GM18861 (cell line): ENCODE results near the gene ADARB2.
"Not testable (repeated sequence)": the region's sequence is repeated elsewhere in the genome, so short reads cannot be mapped to it uniquely, and the experiment has no call there.

ENCODE experiments used
- ATAC-seq: cut with Tn5 transposase; IDR thresholded peaks from one replicate; pipeline ENCODE4 v1.9.1; 2021; ENCODE audit not compliant: unreplicated experiment

The ADARB2 gene

DNA sequence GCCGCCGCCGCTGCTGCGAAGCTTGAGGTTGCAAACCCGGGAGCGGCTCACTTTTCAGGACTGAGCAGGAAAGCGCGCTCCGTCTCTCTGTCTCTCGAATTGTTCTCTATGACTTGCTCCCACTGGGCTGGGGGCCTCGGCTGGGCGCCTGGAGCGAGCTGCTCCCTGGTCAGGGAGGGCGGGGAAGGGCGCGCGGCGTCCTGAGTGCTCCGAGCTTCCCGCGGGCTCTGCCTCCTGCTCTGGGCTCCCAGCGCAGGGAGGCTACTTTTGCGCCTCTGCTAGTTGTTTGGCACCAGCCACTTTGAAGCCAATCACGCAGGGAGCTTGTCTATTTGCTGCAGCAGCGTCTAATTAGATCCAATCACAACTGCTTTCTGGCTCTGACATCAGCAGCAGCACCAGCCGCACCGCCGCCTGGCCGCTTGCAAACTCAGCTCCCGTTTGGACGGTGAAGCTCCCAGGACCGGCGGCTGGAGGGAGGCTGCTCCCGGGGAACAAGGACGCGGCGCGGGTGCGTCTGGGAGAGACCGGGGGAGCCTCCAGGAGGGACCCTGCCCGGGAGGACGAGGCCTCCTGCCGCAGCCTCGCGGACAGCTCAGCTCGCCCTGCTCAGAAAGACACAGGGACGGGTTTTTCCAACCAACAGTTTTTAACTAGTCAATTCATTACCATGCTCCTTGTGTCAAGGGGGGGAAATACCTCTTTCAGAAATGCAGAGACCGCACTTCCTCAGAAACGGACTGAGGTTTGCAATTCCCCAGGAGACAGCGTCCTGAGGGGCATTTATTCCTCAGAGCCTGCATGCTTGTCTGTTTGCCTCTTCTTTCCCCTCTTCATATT is at the start of gene ADARB2:
Gene ADARB2 (minus strand): TSS at position 304 of the 840 bp plus-strand sequence.
- ATAC-seq, result peak; percentile 78

DNA sequence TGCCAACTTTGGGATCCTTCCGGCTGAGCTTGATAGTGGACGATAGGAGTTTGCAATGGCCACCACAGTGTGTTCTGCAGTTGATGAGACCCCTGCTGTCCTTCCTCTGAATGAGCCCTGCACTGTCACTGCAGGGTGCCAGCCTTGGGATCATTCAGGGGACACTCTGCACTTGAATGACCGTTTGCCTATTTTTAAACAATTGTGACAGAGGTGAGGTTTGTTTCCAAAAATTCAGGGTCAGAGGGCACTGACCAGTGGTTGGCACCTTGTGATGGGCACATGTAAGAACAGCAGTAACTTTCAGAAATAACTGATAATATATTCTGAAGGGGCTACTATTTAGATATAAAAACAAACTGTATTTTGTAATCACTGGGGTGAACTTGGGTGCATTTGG is 48.5 kb upstream of the ADARB2 start:
- no peak for ATAC-seq

GRCh38 chr10:1782841-1783240 is 45.5 kb upstream of the ADARB2 start:
- ATAC-seq, result no peak

DNA sequence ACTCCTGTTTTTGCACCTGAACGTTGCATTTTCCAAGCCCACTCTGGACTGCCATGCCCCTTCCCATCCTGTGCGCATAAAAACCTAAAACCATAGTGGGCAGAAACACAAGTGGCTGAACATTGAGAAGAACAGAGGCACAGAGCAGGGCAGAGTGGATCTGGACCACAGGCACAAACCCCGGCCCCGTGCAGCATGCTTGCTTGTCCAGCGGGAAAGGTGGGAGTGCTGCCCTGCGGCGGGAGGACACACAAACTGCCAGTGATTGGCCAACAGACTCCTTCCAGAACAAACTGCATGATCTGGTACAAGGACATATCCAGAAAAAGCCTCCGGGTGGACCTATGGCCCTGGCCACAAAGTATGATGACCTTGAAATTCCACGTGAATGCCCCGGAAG is 42.5 kb upstream of the ADARB2 start:
- ATAC-seq, result no peak

GRCh38 chr10:1778375-1778969 is 41.1 kb upstream of the ADARB2 start:
- ATAC-seq, result no peak

GRCh38 chr10:1776127-1776662 is 38.9 kb upstream of the ADARB2 start:
- ATAC-seq, result no peak

- no peak for ATAC-seq
Measured at GRCh38 chr10:1774796-1775195, 37.5 kb upstream of the ADARB2 start.

GRCh38 chr10:1773204-1773603 is 35.9 kb upstream of the ADARB2 start:
- not testable (repeated sequence) for ATAC-seq

DNA sequence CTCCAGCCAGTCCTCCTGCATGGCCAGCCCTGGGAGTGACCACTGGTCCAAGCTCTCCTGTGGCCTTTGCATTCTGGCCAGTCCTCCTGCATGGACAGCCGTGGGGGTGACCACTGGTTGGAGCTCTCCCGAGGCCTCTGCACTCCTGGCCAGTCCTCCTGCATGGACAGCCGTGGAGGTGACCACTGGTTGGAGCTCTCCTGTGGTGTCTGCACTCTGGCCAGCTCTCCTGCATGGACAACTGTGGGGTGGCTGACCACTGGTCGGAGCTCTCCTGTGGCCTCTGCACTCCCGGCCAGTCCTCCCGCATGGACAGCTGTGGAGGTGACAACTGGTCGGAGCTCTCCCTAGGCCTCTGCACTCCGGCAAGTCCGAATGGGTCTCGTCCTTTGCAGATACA is 28.7 kb upstream of the ADARB2 start:
- no peak for ATAC-seq

- ATAC-seq, result no peak
Measured at GRCh38 chr10:1762076-1762475, 24.8 kb upstream of the ADARB2 start.

GRCh38 chr10:1754506-1755153 is 17.3 kb upstream of the ADARB2 start:
- no peak for ATAC-seq

GRCh38 chr10:1752153-1752552 is 14.8 kb upstream of the ADARB2 start:
- ATAC-seq, result no peak

GRCh38 chr10:1747590-1748157 is 10.3 kb upstream of the ADARB2 start:
- ATAC-seq, result no peak

DNA sequence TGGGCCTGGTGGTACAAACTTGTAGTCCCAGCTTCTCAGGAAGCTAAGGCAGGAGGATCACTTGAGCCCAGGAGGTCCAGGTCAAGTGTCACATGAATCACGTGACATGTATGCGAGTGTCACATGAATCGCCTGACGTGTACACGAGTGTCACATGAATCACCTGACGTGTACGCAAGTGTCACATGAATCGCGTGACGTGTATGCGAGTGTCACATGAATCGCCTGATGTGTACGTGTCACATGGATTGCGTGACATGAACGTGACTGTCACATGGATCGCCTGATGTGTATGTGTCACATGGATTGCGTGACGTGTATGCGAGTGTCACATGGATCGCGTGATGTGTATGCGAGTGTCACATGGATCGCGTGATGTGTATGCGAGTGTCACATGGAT is 9.5 kb upstream of the ADARB2 start:
- ATAC-seq, result no peak

- no peak for ATAC-seq
Measured at GRCh38 chr10:1745780-1746456, 8.6 kb upstream of the ADARB2 start.

DNA sequence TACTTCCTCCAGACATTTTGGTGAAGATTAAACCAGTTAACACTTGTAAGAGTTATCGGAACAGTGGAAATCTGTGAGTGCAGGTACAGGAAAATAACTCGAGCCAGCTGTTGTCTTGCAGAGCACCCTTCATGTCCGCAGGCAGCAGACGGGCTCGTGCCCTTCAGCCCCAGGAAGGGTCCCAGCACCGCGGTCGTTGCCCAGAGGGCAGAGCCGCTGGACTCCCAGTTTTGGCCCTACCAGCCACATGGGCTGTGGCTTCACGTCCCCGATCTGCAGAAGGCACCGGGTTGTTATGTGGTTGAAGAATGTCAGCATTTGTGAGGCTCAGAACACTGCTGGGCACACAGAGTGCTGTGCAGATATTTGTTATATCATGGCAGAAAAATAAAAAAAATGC is 7.2 kb upstream of the ADARB2 start:
- ATAC-seq, result no peak

DNA sequence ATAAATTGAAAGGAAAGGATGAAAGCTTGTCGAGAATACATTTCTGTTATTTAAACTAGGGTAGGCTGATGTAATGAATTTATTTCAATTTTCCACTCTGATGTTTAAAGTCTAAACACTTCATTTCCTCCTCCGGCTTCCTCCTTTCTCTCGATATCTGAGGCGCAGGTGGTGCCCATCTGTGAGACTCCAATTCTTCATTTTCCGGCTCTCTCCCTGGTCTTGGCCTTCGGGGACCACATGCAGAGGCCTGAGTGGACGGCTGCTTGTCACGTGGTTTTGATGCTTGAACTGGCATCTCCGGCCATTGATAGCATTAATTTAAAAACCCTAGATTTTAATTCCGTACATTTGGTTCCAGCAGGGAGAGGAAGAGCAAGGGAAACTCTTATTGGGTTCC is 5.8 kb upstream of the ADARB2 start:
- no peak for ATAC-seq

DNA sequence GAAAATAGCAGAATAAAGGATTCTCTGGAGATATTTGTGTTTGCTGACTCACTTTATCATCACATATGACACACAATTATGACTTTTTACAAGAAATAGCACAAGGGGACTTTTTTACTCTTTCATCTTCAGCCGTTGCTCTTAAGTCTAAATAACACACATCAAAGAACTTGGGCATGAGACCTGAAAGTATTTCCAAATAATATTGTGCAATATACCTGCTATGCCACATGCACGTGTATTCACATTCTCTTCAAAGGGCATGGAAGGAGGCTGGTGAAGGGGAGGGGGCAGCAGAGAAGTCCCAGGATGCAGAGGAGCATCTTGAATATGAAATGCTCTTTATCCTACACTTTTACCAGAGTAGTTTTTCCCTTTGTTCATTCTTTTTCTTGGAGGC is 4.1 kb upstream of the ADARB2 start:
- ATAC-seq, result no peak

DNA sequence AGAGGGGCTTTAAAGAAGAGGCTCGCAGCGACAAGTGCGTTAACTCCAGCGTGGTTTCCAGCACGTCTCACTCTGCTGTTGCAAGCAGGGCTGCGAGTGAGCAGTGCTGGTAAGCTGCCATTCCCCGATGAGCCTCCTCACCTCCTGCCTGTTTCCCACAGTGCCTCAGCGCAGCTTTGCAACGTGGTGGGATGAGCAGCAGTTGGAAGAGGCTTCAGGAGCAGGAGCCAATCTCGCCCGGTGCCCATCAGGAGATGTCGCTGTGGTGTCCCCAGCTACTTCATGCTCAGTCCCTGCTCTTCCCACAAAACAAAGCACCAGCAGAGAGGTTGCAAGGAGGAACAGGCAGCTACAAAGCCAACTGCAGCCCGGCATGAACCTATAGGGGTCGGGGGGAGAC is 2.4 kb upstream of the ADARB2 start:
- no peak for ATAC-seq

DNA sequence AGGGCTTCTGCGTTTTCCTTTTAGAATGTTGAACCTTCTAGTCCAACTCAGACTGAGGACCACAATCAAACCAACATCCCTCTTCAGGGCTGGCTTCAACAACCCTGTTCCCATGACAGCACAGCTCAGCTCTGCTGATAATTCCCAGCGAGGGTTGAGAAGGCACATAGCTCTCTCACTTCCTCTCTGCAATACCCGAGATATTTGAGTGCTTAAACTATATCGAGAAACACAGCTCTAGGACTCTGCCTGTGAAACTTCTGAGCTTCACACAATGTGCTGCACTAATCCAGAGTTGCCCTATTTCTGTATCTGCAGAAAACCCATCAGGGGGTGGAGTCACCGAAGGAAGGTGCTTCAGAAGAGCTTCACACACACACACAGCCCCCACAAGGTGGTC is 1.6 kb upstream of the ADARB2 start:
- ATAC-seq, result peak; percentile 65

DNA sequence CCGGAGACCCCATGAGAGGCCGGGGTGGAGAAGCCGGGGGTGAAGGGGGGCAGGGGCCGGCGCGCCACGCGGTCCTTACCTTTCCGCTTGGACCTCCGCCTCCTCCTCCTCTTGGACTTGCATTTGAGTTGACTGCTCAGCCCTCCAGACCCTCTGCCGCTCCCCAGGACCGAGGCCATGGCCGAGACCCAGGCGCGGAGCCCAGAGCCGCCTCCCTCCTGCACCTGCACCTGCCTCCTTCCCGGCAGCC is 428 bp downstream of the ADARB2 start:
- ATAC-seq, result no peak
